GM12892 (cell line): Measurements from ENCODE around the gene PRM2.

ENCODE experiments used
- POLR2A ChIP-seq: IDR thresholded peaks from 2 replicates; pipeline ENCODE4 v1.6.1; 2011; ENCODE audit warnings: low read depth, low read length, control low read depth
- POLR2AphosphoS5 ChIP-seq: IDR thresholded peaks from 2 replicates; pipeline ENCODE4 v1.6.1; 2011; ENCODE audit warnings: low read depth, low read length, control low read depth

- TF ChIP-seq POLR2AphosphoS5 (no peak), POLR2A (no peak)
Observed at GRCh38 chr16:11289202-11289601, 12.9 kb upstream of the PRM2 start.
